GM19452 (cell line): Measurements from ENCODE around the gene MYO5A.

Experiments used
- ATAC-seq: cut with Tn5 transposase; IDR thresholded peaks from one replicate; pipeline ENCODE4 v1.9.1; 2021; ENCODE audit not compliant: unreplicated experiment

The MYO5A gene

DNA sequence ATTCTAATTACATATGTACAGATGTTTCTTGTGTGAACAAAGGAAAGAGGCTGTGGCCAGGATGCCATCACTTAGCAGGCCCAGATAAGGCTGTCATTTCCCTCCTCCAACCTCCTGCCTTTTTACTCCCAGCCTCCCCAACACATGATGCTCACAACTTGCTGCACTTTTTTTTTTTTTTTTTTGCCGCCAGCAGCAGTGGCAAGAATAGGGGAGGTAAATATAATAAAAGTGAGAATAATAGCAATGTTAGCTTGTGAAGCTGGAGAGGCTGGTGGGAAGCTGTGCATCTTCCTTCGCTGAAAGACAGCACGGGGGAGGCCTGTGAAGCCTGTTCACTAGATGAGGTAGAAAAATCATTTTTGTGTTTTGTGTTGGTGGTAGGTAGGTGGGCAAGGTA lies 190.6 kb downstream of the MYO5A start:
- no peak for ATAC-seq

- no peak for ATAC-seq
Observed at GRCh38 chr15:52337198-52337853, 191.4 kb downstream of the MYO5A start.

GRCh38 chr15:52336529-52336928 lies 192.2 kb downstream of the MYO5A start:
- ATAC-seq, result no peak

DNA sequence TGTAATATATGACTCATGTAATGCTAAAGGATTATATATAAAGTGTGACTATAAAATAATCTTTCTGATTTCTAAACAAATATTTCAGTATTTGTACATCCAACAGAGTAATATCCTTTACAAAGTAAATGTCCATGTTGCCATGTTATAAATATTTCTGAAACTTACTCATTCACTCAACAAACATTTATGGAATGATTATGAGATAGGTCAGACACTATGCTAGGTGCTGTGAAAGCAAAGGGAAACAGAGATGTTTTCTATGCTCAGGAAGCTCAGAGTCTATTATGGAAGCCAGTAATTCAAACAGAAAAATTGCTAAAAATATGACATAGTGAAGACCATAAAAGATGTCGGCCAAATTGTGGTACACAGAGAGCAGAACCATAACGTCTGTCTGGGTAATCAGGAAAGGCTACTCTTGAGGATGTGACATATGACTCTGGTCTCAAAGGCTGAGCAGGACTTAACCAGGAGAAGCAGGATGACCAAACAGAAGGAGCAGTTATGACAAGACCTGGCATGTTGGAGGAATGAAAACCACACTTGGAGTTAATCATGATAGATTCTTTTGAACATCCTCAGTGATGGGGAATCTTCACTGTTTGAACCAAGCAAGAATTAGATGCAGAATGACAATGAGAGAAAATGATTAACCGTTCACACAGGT lies 194.1 kb downstream of the MYO5A start:
- ATAC-seq, result no peak

GRCh38 chr15:52331490-52332240 lies 197.0 kb downstream of the MYO5A start:
- ATAC-seq, result peak; percentile 91

GRCh38 chr15:52329987-52330386 lies 198.7 kb downstream of the MYO5A start:
- no peak for ATAC-seq

DNA sequence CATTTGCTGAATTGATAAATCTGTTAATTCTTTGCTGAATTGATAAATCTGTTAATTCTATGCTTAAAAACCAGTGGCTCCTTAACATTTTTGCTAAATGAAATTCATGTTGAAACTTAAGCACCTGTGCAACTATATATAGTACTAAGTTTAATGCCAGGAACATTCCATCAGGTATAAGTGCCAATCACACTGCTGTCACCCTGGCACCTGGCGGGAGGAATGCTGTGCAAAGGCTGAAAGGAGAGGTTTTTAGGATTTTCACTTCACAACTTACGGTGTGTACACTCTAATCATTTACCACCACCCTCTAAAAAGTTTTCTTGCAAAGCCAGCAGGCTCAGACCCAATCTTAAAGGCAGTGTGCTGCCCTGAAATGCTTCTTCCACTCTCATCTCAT lies 199.5 kb downstream of the MYO5A start:
- ATAC-seq, result no peak

- ATAC-seq, result no peak
Observed at GRCh38 chr15:52328680-52329079, 200.0 kb downstream of the MYO5A start.

DNA sequence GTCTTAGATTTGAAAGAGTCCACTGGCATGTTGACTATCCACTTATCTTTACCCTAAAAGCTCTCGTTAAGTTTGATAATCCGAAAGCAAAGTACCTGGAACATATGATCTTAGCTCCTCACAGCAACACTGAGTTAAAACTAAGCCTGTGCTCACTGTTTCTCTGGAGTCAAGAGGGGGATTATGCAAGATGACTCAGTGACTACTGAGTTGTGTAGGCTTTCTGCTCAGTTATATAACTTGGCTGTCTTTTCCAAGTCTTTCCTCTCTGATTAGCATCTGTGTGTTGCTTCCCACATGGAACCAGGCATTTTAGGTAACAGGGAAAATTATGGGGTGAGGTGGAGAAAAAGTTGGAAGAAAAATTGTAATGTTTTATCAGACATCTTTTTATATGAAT lies 201.9 kb downstream of the MYO5A start:
- ATAC-seq, result no peak

DNA sequence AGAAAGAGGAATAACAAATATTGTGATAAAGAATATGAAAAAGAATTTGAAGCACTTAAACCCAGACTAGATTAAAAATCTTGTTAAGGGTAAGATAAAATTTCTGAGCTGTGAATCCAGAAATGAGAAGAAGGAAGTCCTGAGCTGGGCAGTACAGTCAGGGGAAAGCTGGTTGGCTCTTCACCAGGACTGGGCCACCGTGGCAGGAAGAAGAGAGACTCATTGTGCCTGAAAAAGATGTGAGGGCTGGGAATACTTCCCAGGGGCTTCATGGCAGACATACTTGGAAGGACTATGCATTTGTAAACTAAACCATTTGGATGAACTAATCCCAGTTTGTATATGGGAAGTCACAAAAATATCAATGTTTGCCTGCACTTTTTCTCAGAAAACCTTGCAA lies 204.6 kb downstream of the MYO5A start:
- no peak for ATAC-seq

GRCh38 chr15:52318729-52319500 lies 209.8 kb downstream of the MYO5A start:
- no peak for ATAC-seq

DNA sequence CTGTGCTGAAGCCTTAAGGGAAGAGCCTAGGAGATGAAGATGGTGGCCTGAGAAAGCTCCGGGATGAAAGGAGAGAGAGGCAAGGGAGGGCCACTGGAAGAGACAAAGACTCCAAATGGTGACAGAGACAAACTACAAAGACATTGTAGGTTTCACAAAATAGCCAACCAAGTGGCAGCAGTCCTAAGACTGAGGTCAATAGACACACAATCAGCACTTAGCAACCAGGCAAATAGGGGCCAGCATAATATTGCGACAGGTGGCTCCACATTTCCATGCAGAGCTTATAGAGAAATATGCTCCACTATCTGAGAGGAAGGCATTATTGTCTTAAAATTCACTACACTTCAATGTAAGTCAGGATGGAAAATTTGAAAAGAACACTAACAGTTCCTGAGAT lies 211.0 kb downstream of the MYO5A start:
- ATAC-seq, result no peak

DNA sequence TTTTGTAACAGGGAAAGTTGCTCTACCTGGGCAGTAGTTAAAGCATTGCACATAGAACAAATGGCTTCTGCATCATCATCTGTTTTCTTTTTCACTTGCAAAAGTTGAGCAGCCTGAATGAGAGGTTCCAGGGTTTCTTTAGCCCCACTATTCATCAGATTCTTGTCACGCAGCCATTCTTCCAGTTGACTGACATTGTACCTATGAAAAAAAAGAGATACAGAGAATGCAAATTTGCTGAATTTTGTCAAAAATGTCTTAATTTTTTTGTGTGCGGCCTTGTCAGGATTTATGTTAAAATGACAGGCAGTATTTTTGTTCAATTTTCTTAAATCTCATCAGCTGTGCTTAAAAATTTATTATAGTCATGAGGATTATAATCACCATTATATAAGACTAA lies 211.7 kb downstream of the MYO5A start:
- no peak for ATAC-seq

DNA sequence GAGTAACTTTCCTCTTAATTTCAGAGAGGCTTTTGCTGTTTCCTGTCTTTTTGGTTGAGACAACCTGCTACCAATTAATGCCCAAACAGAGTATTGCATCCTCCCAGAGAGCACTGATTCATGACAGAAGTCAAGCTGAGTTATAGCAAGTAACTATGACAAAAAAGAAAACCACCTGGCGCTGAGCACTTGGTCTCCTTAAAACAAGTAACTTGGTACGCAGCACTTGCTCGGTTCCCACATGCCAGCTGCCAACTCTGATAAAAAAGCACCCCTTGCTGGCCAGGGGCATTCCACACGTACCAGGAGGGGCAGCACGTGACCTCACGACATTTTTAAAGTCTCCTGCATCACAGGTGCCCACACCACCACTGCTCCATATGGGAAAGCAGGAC lies 219.5 kb downstream of the MYO5A start:
- peak; percentile 71 for ATAC-seq

DNA sequence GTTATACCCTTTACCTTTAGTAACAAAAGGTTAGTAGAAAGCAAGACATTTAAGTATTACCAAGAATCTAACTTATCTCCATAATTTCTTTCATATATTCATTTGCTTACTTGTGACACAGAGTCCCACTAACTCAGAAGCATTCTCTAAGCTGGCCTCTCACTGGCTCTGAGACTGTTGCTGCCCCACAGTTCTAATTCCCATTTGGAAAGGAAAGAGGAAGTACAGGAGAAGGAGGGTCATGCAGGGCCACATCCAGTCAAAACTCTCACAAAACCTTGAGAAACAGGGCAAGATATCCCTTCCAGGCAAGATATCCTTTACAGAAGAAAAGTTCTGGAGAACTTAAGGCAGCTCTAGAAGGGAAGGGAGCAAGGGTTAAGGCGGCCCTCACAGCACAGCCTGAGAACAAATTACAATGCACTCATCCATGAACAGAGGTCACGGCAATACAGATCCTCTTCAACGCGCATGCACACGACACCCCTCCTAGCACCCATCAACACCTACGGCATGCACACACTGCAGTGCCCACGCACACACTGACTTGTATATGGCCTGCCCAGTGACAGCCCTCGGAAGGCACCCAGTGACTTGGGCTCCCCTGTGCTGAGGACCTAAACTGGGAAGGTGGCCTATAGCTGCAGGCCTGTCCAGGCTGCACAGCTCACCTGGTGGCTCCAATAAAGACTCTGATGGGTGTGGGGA lies 220.1 kb downstream of the MYO5A start:
- ATAC-seq, result peak; percentile 69

DNA sequence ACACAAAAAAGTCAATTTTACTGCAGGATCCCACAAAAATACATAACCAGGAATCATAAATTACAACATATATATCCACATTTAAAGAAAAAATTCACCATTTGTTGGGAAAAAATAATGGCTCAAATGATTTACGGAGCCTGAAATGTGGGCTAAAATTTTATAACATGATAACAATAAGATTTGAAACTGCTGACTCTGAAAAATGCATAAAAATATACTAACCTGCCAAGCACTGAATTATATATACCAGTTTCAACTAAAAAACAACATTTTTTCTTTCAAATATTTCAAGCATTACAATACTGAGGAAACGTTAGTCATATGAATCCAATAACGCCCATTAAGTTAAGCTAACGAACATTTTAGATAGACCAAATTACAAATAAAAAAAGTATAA lies 220.8 kb downstream of the MYO5A start:
- ATAC-seq, result no peak

- ATAC-seq, result no peak
Observed at GRCh38 chr15:52306270-52306669, 222.4 kb downstream of the MYO5A start.

DNA sequence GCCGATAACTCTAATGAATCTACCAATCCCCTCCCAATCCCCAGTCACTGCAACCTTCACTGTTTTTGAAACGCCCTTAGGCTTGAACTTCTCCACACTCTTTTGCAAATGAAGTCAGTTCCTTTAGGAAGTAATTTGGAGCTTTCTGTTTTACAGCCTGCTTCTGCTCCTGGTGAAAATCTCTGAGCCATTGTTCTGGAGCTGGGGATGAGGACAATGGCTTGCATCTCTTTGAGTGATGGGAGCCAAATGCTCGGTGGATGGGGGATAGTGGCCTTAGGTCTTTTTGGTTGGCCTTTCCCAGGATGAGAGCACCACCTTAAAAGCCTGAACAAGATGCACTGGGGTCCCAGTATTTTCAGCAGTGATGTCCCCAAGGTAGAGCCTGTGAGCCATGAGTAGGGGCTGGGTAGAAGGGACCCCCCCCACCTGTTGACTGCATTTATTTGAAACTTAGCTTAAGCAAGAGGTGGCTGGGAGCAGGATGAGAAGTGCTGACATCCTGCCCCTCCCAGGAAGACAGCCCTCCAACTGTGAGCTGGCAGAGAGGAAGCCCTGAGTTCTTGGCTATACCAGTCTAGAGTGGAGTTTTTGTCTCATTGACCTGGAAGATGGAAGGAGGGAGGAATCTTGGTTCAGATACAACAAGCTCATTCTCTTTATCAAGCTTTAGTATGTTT lies 225.4 kb downstream of the MYO5A start:
- ATAC-seq, result no peak

- no peak for ATAC-seq
Observed at GRCh38 chr15:52301265-52301847, 227.3 kb downstream of the MYO5A start.

GRCh38 chr15:52295421-52296001 lies 233.2 kb downstream of the MYO5A start, which contains the start of gene MYO5C:
MYO5C (minus strand) TSS chr15:52295804; CDS start chr15:52295636, 168 bp downstream.
- no peak for ATAC-seq
